Erythroblast (primary cell): ENCODE results near the gene SLC5A11.

Experiments used
- GATA1 ChIP-seq: IDR thresholded peaks from 2 replicates; pipeline ENCODE4 v1.6.1; 2011; ENCODE audit warnings: low read depth, mild to moderate bottlenecking, control low read depth, low read length, moderate library complexity
- POLR2A ChIP-seq: IDR thresholded peaks from 2 replicates; pipeline ENCODE4 v1.6.1; 2011; ENCODE audit warnings: mild to moderate bottlenecking, low read length

DNA sequence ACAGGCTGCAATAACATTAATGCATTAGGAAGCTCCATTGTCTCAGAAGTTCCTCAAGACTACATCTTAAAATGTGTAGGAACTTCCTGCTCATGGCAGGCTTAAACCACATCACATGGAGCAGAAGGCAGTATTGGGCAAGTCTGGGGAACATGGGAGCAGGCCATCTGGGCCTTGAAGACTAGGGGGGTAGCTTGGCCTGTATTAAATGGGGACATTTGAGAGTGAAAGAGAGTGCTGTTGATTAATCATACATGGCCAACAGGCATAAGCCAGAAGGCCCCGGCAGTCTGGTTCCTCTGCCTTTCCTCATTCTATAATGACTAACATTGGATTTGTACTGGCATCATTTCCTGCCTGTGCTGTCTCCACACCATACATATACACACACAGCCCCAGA, 25.2 kb upstream of the SLC5A11 start:
- TF ChIP-seq POLR2A (no peak), GATA1 (no peak)
